Measurements from ENCODE around the gene VSIG8.

The VSIG8 gene

DNA sequence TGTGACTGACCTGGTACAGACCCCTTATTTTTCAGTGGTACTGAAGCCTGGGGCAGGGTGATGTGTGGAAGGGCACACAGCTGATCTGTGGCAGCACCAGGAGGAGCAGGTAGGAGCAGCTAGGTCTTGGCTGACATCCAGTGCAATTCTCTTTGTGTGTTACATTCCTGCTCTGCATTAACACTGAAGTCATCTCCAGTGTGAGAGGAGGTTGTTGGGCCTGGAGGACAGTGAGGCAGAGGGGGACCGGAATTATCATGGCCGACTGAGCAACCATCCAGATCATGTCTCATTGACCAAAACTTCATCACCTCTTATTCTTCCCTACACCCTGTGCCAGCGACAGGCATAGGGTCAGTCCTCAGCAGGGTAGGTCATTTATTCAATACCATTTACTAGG, 34.3 kb downstream of the VSIG8 start:
- DNase-seq, result no peak

DNA sequence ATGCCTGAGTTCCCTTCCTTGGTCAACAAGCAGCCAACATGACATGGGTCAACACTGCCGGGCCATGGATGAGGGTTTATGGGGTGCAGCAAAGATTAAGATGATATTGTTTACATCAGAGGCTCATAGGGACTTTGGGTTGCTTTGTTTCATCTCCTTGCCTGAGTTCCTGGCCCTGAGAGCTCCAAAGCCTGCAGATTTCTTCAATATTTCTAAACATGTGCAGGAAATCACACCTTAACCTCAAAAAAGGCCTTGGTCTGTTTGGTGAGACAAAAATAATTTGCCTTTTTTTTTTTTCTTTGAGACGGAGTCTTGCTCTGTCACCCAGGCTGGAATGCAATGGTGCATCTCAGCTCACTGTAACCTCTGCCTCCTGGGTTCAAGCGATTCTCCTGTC, 34.9 kb downstream of the VSIG8 start:
- no peak for DNase-seq

DNA sequence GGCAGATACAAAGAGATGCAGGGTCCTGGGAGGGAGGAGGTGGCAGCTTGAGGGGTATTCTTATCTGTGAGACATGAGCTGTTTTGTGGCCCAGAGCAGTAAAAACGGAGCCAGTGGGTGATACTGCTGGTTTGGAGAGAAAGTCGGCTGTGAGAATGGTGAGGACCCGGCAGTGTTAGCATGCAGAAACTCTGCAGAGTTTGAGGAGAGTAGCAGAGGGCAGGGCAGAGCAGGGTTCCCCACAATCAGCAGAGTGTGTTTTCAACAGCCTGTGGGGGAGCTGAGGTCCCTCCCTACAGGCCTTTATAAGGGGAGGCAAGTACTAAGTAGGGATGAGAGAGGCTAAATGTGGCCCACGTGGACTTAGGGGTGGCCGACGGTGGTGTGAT, 35.4 kb downstream of the VSIG8 start:
- DNase-seq, result no peak

DNA sequence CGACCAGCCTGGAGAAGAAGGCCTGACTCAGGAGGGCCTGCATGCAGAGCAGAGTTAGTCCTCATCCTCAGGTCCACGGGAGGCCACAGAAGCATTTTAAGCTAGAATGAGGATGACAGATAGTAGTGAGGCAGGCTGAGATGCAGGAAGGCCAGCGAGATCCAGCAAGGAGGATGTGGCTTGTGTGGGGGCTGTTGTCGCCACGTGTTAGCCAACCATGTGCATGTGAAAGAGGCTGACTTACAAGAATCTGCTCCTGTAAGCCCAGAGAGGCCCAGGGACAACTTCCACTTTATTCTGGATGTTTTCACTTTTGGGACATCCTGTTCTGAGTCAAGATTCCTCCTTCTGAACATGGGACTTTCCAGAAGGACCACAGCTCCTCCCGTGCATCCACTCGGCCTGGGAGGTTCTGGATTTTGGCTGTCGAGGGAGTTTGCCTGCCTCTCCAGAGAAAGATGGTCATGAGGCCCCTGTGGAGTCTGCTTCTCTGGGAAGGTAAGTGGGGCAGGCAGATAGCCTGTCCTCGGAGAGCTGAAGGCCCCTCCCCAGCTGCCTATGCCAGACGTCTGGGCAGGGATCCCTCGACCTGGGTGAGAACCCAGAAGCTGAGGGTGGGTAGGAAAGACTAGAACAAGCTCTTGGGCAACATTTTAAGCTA, 35.9 kb downstream of the VSIG8 start, which contains the start of gene SLAMF8:
TSS of gene SLAMF8 (plus strand) at position 433 of the 661 bp plus-strand sequence. CDS start at position 459, 26 bp downstream.
- peak; percentile 71 for DNase-seq

DNA sequence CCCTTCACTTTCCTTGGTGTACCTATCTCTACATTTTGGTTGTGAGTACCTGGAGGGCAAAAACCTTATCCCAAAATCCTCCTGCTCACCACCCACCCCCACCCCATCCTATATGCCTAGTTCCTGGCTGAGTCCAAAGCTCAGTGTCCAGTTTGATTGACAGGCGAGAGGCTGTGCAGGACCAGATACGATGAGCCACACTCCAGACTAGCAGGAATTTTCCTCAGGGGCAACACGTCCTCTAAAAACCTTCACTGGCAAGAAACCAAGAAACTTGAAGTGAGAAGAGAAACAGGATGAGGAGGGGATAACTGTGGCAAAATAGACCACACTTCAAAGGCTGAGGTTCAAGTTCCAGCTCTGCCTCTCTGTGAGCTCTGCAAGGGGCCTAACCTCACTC, 36.9 kb downstream of the VSIG8 start:
- no peak for DNase-seq

DNA sequence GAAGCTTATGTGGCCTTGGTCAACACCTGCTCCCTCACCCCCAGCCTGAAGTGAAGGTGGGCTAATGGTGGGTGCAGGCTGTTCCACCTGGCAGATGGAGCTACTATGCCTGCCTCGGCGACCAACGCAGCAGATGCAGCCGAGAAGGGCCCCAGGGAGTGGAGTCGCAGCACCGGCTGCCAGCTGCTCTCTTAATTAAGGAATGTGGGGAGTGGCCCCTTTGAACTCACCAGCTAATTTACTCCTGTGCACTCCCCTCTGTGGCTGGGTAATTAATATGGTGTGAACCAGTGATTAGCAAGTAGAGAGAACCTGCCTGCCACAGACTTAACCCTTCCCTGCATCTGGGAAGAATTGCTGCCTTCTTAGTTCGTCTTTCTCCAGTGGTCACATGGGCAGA, 39.1 kb downstream of the VSIG8 start:
- no peak for DNase-seq

DNA sequence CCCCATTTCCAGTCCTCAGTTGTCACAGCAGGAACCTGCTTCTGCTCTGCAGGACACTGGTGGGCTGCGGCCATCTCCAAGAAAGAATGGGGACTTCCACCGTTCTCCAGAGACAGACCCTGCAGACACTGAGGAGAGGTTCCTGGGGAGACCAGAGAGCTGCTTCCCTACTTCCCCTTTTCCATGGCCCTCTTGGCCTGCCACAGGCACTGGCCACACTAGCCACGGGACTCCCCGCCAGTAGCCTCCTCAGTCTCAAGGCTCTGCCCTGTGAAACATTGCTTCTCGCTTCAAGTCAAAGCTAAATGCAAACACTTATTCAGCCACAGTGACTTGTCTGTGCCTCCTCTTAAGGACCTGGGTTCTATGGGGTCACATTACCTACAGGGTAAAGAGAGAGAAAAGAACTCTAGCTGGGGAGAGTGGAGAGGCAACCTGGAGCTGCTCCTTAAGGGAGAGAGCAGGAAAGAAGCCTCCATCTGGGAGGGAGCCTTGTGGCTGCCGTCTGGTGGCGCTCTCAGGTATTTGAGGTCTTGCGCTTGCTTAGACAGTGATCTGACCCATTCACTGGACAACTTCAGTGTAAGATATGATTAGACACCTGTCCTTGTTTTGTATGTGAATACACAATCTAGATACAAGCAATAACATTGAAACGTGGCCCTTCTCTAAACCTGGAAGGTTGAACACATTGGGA, 41.1 kb downstream of the VSIG8 start:
- DNase-seq, result no peak

DNA sequence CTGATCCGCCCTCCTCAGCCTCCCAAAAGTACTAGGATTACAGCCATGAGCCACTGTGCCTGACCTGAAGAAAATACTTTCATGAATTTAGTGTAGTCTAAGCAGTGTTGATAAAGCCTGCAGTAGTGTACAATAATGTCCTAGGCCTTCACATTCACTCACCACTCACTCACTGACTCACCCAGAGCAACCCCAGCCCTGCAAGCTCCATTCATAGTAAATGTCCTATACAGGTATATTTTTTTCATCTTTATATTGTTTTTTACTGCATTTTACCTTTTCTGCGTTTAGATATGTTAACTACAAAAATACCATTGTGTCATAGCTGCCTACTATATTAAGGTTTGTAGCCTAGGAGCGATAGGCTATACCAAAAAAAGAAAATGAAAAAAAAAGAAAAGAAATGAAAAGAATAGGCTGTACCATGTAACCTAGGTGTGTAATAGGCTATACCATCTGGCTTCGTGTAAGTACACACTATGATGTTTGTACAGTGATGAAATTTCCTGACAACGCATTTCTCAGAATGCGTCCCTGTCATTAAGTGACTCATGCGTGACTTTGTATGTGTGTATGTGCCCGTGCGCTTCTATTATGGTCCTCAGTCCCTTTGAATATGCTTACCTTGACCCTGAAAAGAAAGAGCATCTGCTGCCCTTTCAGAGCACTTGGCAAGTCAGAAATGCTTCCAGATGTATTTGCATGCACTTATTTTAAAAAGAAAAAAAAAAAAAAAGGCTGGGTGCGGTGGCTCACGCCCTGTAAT, 45.0 kb downstream of the VSIG8 start:
- no peak for DNase-seq

DNA sequence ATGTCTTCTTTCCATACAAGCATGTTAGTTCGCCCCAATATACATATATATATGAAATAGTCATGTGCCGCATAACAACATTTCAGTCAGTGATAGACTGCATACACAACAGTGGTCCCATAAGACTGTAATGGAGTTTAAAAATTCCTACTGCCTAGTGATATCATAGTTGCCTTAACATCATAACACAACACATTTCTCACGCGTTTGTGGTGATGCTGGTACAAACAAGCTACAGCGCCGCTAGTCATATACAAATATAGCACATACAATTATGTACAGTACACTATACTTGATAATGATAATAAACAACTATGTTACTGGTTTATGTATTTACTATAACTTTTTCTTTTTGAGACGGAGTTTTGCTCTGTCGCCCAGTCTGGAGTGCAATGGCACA, 46.5 kb downstream of the VSIG8 start:
- DNase-seq, result no peak

DNA sequence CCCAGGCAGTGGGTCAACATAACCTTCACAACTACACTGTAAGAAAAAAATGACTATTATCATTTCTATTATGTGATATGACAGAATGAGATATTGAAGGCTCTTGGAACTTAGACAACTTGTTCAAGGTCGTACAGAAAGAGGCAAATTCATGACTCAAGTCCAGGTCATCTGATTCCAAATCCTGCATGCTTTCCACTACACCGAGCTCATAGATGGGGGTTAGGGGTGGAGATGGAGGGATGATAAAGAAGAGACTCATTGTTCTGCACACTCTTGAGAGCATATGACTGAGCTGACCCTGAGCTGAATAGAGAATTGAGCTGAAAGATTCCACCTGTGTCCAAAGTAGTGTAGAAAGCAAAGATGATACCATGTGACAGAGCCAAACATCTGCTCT, 57.5 kb downstream of the VSIG8 start:
- no peak for DNase-seq
